B cell (primary cell): ENCODE data around the gene ZFPM1. TPM values are rescaled to one million over a fixed set of nuclear protein-coding genes. Genes with fewer than 3 reads are reported as not detected.

Source experiments
- ATAC-seq: fragments of 200-7000 bp; cut with Tn5 transposase; one replicate; pipeline ENCODE4 v1.10.0; 2021; ENCODE audit warnings: low read depth, mild to moderate bottlenecking, moderate number of reproducible peaks, moderate library complexity
- CTCF ChIA-PET: fragments of 350-600 bp; sonication (Branson Sonifier 250); formaldehyde crosslinking; loops from one replicate; lab custom pipeline; 2021; ENCODE audit warnings: antibody characterized with exemption, inconsistent platforms; lab: Charles Lee
- POLR2A ChIA-PET: fragments of 350-600 bp; sonication (Branson Sonifier 250); formaldehyde crosslinking; loops from one replicate; lab custom pipeline; 2021; ENCODE audit warnings: antibody characterized with exemption; lab: Charles Lee
- DNase-seq: peaks from one replicate; pipeline ENCODE4 v3.0.0; 2013
- H2AFZ ChIP-seq: 2 replicates; pipeline ENCODE4 v1.6.1; 2012; ENCODE audit warnings: mild to moderate bottlenecking, low read depth, low read length; ENCODE audit not compliant: insufficient read depth, poor library complexity, severe bottlenecking
- H3K27ac ChIP-seq, 2 donors: 1 replicate in 1 of 2; 2 replicates in 1 of 2; pipeline ENCODE4 v1.5.1; 2012 to 2013; ENCODE audit warnings: low read length in 2 of 2, mild to moderate bottlenecking in 2 of 2, moderate library complexity in 1 of 2
- H3K27me3 ChIP-seq, 4 experiments: fragments of 200-600 bp in 1 of 4; sonication (generic) in 1 of 4; replicated peaks in 1 of 4; 1 replicate in 2 of 4; 2 replicates in 2 of 4; pipeline versions ENCODE4 v1.6.1 to v1.7.0; 2013 to 2016; ENCODE audit warnings: low read length in 3 of 4, mild to moderate bottlenecking in 2 of 4, mixed read lengths in 1 of 4, moderate library complexity in 1 of 4; ENCODE audit not compliant: insufficient read depth in 4 of 4, control insufficient read depth in 3 of 4; ENCODE audit errors: control extremely low read depth in 1 of 4
- H3K36me3 ChIP-seq, 2 experiments: replicated peaks in 1 of 2; 1 replicate in 1 of 2; 2 replicates in 1 of 2; pipeline versions ENCODE4 v1.6.1 to v1.7.1; 2013; ENCODE audit warnings: low read length in 1 of 2; ENCODE audit not compliant: insufficient read depth in 2 of 2, control insufficient read depth in 1 of 2; ENCODE audit errors: control extremely low read depth in 1 of 2, extremely low read depth in 1 of 2
- H3K4me1 ChIP-seq, 2 donors: fragments of 200-600 bp in 1 of 2; sonication (generic) in 1 of 2; 1 replicate in 1 of 2; 2 replicates in 1 of 2; pipeline versions ENCODE4 v1.5.1 to v1.6.1; 2013 to 2017; ENCODE audit warnings: low read length in 2 of 2; ENCODE audit not compliant: control insufficient read depth in 2 of 2, insufficient read depth in 2 of 2
- H3K4me2 ChIP-seq: replicated peaks from 2 replicates; pipeline ENCODE3; 2012; ENCODE audit warnings: mild to moderate bottlenecking, low read depth, low read length; ENCODE audit not compliant: poor library complexity, severe bottlenecking
- H3K4me3 ChIP-seq, 5 experiments: fragments of 200-600 bp in 1 of 5; sonication (generic) in 1 of 5; 1 replicate in 3 of 5; 2 replicates in 2 of 5; pipeline versions ENCODE4 v1.5.1 to v1.7.0; 2011 to 2016; ENCODE audit warnings: low read length in 4 of 5, mild to moderate bottlenecking in 4 of 5, low read depth in 2 of 5, control low read depth in 1 of 5, moderate library complexity in 1 of 5; ENCODE audit not compliant: insufficient read depth in 1 of 5; ENCODE audit errors: control extremely low read depth in 1 of 5, extremely low read depth in 1 of 5
- H3K79me2 ChIP-seq: fragments of 200-600 bp; sonication (generic); one replicate; pipeline ENCODE4 v1.6.0; 2016; ENCODE audit warnings: low read length; ENCODE audit not compliant: control insufficient read depth, insufficient read depth
- H3K9ac ChIP-seq: fragments of 200-600 bp; sonication (generic); 2 replicates; pipeline ENCODE4 v1.6.1; 2017; ENCODE audit warnings: mild to moderate bottlenecking, low read length, moderate library complexity
- H3K9me3 ChIP-seq, 3 donors: one replicate each; pipeline versions ENCODE4 v1.6.1 to v1.7.1; 2013; ENCODE audit warnings: low read length in 2 of 3; ENCODE audit not compliant: control insufficient read depth in 2 of 3, insufficient read depth in 1 of 3; ENCODE audit errors: control extremely low read depth in 1 of 3
- H4K20me1 ChIP-seq: 2 replicates; pipeline ENCODE4 v1.6.0; 2012; ENCODE audit warnings: mild to moderate bottlenecking, low read length; ENCODE audit not compliant: insufficient read depth, control insufficient read depth, poor library complexity, severe bottlenecking
- H3K27ac Mint-ChIP-seq: one replicate; pipeline ENCODE4 v1.8.0; 2021; ENCODE audit warnings: mixed read lengths
- H3K27me3 Mint-ChIP-seq: one replicate; pipeline ENCODE4 v1.8.0; 2021; ENCODE audit warnings: mixed read lengths
- H3K4me1 Mint-ChIP-seq: one replicate; pipeline ENCODE4 v1.8.0; 2021; ENCODE audit warnings: mixed read lengths
- H3K4me3 Mint-ChIP-seq: one replicate; pipeline ENCODE4 v1.8.0; 2021; ENCODE audit warnings: mixed read lengths
- H3K9me3 Mint-ChIP-seq: one replicate; pipeline ENCODE4 v1.8.0; 2022; ENCODE audit warnings: mixed read lengths; ENCODE audit not compliant: insufficient read depth
- EZH2 ChIP-seq: IDR thresholded peaks from 2 replicates; pipeline ENCODE4 v1.6.1; 2012; ENCODE audit warnings: borderline replicate concordance, low read depth, mild to moderate bottlenecking, moderate library complexity, low read length; ENCODE audit not compliant: insufficient read depth, poor library complexity, severe bottlenecking
- WGBS: methylation state at CpG from one replicate; pipeline ENCODE4 v1.1.5; 2013; ENCODE audit warnings: missing lambda C conversion rate; ENCODE audit not compliant: insufficient coverage; 5-methylcytosine and 5-hydroxymethylcytosine counted together
- intact Hi-C: fragments of 100-400 bp; cut with micrococcal nuclease; formaldehyde crosslinking; loops from one replicate; pipeline ENCODE4 v1.10.0; 2022
- polyA plus RNA-seq: library from polyadenylated mRNA; depleted of rRNA; stranded (reverse); fragments of >200 nt; gene quantifications from 2 replicates; pipeline ENCODE4 v1.2.3, GENCODE V29; 2012
- total RNA-seq, 2 donors: library from RNA; stranded (reverse); fragments of 120-200 nt in 1 of 2; gene quantifications; 1 replicate in 1 of 2; 2 replicates in 1 of 2; pipeline versions ENCODE4 v1.2.3 to v1.2.4, GENCODE V29; 2013 to 2022
- TF ChIP-seq, protein P1 (sequence below): fragments of 200-600 bp; IDR thresholded peaks from one replicate; pipeline ENCODE4 v1.8.0; 2022; ENCODE audit warnings: antibody characterized with exemption, mild to moderate bottlenecking

ZFPM1 gene
- total and polyA plus RNA-seq, 2 donors (not counting 1 experiment from before 2014, with no cell fraction given): 4.3 to 34.6 TPM

DNA sequence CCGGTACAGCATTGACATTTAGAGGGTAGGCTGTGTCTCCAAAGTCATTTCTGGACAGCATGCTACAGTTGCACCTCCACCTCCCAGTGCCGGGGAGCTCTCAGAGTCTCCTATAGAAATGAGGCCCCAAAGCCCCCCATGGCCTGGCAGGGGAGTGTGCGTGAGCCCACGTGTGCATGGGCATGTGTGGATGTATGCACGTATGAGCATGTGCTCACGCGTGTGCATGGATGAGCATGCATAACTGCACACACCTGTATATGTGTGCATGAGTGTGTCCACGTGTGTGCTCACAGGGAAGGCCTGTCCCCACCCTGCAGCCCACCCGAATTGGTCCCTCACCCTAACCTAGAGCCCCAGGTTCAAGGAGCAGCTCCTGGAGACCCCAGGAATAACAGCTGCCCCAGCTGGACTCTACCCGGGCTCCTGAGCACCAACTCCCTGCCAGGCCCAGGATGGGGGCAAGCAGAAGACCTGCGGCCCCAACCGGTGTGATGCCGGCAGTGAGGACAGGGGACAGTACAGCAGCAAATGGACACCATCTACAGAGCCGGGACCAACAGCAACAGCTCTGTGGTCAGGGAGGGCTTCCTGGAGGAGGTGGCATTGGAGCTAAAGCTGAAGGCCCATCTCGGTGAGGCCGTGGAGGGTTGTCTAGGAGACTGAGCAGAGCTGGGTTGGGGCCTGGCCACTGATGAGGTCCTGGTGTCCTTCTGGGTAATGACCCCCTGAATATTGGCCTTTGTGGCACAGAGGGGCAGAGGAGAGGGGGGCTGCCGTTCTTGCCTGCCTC, 35.2 kb upstream of the ZFPM1 start:
- ChIA-PET POLR2A (interaction anchor here (0.6 kb wide), 1 partner anchor 354 kb away, joined by 5 read pairs; no protein-coding TSS in a partner anchor), CTCF (interaction anchor here (1.2 kb wide), 1 partner anchor 12 kb away, joined by 4 read pairs; no protein-coding TSS in a partner anchor)
- Mint-ChIP-seq H3K27me3 (no peaks in the 10 kb centered on the region), H3K4me3 (no peak overlapping the region), H3K27ac (no peak overlapping the region), H3K4me1 (no peaks in the 10 kb centered on the region), H3K9me3 (no peaks in the 10 kb centered on the region)
- TF ChIP-seq, protein P1, sequence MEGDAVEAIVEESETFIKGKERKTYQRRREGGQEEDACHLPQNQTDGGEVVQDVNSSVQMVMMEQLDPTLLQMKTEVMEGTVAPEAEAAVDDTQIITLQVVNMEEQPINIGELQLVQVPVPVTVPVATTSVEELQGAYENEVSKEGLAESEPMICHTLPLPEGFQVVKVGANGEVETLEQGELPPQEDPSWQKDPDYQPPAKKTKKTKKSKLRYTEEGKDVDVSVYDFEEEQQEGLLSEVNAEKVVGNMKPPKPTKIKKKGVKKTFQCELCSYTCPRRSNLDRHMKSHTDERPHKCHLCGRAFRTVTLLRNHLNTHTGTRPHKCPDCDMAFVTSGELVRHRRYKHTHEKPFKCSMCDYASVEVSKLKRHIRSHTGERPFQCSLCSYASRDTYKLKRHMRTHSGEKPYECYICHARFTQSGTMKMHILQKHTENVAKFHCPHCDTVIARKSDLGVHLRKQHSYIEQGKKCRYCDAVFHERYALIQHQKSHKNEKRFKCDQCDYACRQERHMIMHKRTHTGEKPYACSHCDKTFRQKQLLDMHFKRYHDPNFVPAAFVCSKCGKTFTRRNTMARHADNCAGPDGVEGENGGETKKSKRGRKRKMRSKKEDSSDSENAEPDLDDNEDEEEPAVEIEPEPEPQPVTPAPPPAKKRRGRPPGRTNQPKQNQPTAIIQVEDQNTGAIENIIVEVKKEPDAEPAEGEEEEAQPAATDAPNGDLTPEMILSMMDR: no peak
- no peak for TF ChIP-seq EZH2
- ATAC-seq (no peak), DNase-seq (no peak)
- Histone ChIP-seq H3K9me3 (no peaks in the 10 kb centered on the region), H3K27ac (no peak overlapping the region), H3K9ac (no peak overlapping the region), H3K4me2 (no peak overlapping the region), H3K27me3 (peaks cover 0 to 2% (median 0%) of the 10 kb centered on the region in 4 experiments), H3K4me3 (no peak overlapping the region), H3K4me1 (no peaks in the 10 kb centered on the region), H4K20me1 (no peaks in the 10 kb centered on the region), H3K79me2 (no peaks in the 10 kb centered on the region), H2AFZ (no peak overlapping the region), H3K36me3 (no peaks in the 10 kb centered on the region)
- intact Hi-C loops: no loop called here
- WGBS: 81% methylated on average over 15 of the region's 17 CpGs

DNA sequence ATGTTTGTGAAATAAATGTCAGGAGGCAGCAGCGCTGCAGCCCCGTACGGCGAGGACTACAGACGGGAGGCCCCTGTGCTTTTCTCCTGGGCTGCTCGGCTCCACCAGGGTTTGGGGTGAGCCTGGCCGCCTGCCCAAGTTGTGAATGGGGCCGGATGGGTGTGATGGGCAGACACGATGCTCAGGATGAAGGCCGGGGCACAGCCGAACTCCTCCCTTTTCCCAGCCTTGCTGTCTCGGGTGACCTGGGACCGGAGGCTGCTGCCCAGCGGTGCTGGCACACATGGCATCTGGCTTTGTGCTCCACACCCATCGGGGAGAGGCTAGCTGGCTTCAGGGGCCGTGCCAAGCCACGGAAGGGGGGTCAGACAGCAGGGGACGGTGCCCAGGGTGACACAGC, 34.2 kb upstream of the ZFPM1 start:
- intact Hi-C loops: no loop called here
- H3K27me3 Mint-ChIP-seq: no peaks in the 10 kb centered on the region
- ATAC-seq (no peak), DNase-seq (no peak)
- Histone ChIP-seq H3K4me3 (no peak overlapping the region), H2AFZ (no peak overlapping the region), H3K36me3 (no peaks in the 10 kb centered on the region), H3K27me3 (peaks cover 0 to 2% (median 0%) of the 10 kb centered on the region in 4 experiments), H4K20me1 (no peaks in the 10 kb centered on the region), H3K9me3 (peaks cover 0 to 3% (median 0%) of the 10 kb centered on the region in 3 donors), H3K27ac (no peak overlapping the region), H3K4me1 (no peaks in the 10 kb centered on the region), H3K4me2 (no peak overlapping the region), H3K9ac (no peak overlapping the region), H3K79me2 (no peaks in the 10 kb centered on the region)
- H3K27ac Mint-ChIP-seq: no peak overlapping the region
- ChIA-PET POLR2A (no interaction called here), CTCF (no interaction called here)
- no peaks in the 10 kb centered on the region for H3K4me1 Mint-ChIP-seq
- H3K4me3 Mint-ChIP-seq: no peak overlapping the region
- 90% methylated on average over 18 of the region's 18 CpGs for WGBS
- no peaks in the 10 kb centered on the region for H3K9me3 Mint-ChIP-seq
- TF ChIP-seq, protein P1: no peak
- no peak for TF ChIP-seq EZH2
